GM21367 (cell line): ENCODE measurements around the gene TNRC6B.

Experiments
- ATAC-seq: cut with Tn5 transposase; IDR thresholded peaks from one replicate; pipeline ENCODE4 v1.9.1; 2021; ENCODE audit not compliant: unreplicated experiment

The TNRC6B gene

DNA sequence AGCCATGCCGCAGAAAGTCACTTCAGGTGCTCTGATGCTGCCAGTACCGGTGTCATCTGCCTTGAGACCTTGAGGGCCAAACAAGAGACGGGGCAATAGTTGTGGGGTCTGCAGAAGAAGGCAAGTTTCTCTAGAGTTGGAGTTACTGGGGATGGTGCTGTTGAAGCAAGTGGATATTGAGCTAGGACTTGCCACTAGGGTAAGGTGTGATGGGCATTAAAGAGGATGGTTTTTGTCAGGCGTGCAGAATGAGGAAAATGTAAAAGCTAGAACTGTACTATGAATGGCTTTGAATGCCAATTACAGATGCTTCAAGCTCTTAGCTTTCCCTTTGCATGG lies 61.6 kb downstream of the TNRC6B start:
- no peak for ATAC-seq

DNA sequence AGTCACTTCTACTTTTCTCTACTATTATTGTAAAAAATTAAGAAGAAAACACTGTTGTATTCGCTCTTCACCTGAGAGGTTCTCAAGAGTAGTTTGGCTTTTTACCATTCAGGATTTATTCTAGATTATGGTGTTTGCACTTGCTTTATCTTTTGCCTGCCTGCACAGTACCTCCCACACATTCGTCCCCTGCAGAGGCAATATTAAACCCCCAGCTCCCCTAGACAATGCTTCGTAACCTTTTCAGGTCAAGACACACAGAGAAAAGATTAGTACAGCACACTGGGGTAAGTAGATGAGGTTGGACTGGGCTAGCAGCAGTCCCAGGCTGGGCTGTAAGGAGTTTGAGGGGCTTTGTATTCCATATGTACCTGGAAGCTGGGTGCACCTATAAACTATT lies 62.4 kb downstream of the TNRC6B start:
- no peak for ATAC-seq

DNA sequence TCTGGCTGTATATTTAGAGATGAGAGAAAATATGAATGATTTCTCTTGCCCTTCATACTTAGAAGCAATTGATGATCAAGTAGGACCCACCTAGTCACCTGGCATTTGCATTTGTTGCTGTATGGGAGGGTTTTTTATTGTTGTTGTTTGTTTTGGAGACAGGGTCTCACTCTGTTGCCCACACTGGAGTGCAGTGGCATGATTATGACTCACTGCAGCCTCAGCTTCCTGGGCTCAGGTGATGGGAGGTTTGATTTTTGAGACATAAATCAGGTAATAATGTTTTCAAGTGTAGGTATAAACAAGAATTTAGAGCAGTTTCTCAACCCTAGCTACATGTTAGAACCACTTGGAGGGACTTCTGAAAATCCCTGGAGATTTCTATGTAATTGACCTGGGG lies 63.0 kb downstream of the TNRC6B start:
- no peak for ATAC-seq

DNA sequence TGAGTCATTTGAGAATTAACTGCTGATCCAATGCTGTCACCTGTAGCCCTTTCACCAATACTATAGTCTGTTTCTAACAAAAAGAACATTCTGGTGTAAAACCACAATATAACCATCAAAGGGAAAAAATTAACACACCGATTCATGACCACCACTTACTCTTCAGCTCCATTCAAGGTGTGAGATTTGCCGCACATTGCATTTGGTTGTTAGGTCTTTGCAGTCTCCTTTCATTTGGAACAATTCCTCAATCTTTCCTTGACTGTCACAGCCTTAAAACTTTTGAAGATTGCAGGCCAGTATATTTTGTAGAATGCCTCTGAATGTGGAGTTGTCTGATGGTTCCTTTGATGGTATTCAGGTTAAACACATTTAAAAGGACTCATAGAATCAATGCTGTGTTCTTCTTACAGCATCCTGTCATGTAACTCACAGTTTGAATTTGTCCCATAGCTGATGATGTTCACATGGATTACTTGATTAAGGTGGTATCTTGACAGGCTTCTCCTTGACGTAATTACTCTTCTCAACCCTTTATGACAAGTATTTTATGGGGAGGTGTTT lies 63.6 kb downstream of the TNRC6B start:
- no peak for ATAC-seq

DNA sequence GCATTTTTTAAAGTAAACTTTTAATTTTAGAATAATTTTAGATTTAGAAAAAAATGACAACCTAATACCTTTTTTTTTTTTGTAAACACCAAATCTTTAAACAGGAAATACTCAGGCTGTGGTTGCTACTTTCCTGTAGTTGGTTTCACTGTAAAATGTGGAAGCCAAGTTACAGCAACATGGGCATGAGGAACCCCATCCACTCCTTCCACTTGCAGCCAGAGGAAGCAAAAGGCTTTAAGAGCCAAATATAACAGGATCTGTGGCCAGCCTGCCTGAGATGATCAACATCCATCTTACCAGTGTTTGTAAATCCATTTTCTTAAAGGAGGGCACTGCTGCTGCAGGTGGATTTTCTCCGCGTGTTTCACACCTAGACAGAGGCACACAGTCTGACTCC lies 66.2 kb downstream of the TNRC6B start:
- ATAC-seq: no peak

DNA sequence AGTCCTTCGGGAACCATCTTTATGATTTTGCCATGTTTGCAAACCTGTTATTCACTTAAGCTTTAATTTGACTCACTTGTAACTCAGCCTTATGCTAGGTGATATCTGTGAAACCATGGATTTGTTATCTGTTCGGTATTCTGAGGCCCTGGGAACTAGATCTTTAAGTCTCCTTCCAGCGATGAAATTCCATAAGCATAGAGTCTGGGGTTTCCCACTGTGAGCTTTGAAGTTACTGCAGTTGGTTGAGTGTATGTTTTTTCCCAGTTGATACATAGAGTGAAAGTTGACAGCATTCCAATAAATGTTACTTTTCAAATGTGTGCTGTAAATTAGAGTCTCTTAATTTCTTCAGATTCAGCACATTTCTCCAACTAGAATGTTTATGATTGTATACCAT lies 66.9 kb downstream of the TNRC6B start:
- no peak for ATAC-seq

GRCh38 chr22:40247976-40248375 lies 70.3 kb downstream of the TNRC6B start:
- no peak for ATAC-seq

DNA sequence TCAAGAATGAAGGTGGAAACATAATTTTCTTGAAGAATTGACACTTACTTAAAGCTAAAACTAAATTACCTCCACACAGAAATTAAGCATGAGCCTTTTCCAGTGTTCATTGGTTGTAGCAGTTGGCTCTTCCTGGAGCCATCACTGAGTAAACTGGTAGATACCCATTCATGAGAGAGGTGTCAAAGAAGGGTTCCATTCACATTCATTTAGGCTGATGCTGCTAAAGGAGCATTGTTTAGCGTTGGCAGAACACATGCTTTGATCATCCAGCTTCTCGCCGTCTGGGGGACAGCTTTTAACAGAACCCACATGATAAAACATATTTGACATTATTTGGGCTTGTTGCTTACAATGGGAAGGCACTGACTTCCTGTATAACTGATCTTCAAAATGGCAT lies 71.6 kb downstream of the TNRC6B start:
- ATAC-seq: no peak

DNA sequence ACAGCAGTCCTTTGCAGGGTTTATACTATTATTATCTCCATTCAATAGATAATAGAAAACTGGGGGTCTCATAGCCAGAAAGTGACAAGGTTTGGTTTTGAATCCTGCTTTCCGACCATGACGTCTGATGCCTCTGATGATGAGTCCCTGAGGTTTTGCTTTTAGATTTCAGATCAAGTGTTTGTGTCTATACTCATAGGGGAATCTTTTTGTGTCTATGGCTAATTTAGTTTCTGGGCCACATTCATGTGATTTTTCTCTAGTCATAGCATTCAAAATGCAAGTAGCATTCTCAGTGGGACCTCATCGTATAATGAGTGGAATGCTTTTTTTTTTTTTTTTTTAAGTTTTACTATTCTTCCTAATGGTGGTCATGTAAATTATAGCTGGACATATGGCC lies 72.9 kb downstream of the TNRC6B start:
- no peak for ATAC-seq

GRCh38 chr22:40251106-40251505 lies 73.4 kb downstream of the TNRC6B start:
- no peak for ATAC-seq

GRCh38 chr22:40252146-40252545 lies 74.4 kb downstream of the TNRC6B start:
- no peak for ATAC-seq

- ATAC-seq: no peak
Observed at GRCh38 chr22:40256516-40256915, 78.8 kb downstream of the TNRC6B start.

DNA sequence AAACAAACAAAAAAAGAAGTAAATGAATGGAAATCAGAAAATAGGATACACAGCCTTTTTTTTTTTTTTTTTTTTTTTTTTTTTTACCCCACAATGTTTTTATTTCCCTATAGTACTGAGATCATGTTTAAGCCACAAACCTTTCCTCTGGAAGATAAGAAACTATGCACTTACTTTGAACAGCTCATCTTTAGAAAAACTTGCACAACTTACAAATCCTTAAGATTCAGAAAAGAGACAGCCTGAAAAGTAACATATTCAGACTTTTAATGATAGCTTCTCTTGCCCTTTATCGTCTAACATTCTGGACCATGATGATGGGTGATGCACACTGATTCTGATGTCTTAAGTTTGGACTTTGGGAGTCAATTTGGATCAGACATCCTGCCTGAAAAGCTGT lies 80.3 kb downstream of the TNRC6B start:
- ATAC-seq: no peak

DNA sequence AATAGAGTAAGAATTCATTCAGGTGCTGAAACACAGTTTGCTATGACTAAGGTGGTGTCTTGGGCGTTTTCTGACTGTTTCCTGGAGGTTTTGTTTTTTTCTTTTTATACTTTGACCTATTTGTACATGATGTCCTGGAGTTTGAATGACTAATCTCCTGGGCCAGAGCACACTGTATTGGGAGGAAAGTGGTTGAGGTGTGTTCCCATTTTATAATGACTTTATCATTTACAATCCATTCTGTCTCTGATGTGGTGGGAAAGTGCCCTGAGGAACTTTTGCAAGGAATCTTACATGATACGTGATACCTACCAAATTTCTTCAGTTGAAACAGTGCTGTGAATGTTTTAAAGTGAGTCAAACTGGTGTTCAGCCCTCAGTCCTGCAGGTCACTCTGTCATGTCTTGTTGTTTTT lies 80.8 kb downstream of the TNRC6B start:
- no peak for ATAC-seq

DNA sequence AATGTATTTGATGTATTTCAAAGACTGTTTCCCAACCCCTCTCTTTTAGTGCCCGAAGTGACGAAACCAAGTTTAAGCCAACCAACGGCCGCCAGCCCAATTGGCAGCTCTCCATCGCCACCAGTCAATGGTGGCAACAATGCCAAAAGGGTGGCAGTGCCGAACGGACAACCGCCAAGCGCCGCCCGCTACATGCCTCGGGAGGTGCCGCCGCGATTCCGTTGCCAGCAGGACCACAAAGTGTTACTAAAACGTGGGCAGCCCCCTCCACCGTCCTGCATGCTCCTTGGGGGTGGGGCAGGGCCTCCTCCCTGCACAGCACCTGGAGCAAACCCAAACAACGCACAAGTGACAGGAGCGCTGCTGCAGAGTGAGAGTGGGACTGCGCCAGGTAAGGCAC lies 84.1 kb downstream of the TNRC6B start:
- no peak for ATAC-seq

- no peak for ATAC-seq
Observed at GRCh38 chr22:40263191-40263590, 85.5 kb downstream of the TNRC6B start.

DNA sequence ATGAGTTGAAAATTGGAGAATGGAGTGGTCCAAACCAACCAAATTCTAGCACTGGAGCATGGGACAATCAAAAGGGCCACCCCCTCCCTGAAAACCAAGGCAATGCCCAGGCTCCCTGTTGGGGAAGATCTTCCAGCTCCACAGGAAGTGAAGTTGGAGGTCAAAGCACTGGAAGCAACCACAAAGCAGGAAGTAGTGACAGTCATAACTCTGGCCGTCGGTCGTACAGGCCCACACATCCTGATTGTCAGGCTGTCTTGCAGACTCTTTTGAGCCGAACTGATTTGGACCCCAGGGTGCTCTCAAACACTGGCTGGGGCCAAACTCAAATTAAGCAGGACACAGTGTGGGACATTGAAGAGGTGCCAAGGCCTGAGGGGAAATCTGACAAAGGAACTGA lies 88.1 kb downstream of the TNRC6B start:
- ATAC-seq: no peak

DNA sequence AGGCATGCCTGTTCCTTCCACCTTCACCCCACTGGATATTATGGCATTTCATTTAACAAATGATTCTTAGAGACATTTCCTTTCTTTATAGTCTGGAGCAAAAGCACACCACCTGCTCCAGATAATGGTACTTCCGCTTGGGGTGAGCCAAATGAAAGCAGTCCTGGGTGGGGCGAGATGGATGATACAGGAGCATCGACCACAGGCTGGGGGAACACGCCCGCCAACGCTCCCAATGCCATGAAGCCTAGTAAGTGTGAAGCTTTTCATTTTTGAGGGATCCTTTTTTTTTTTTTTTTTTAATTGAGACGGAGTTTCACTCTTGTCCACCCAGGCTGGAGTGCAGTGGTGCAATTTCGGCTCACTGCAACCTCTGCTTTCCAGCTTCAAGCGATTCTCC lies 92.3 kb downstream of the TNRC6B start:
- no peak for ATAC-seq

DNA sequence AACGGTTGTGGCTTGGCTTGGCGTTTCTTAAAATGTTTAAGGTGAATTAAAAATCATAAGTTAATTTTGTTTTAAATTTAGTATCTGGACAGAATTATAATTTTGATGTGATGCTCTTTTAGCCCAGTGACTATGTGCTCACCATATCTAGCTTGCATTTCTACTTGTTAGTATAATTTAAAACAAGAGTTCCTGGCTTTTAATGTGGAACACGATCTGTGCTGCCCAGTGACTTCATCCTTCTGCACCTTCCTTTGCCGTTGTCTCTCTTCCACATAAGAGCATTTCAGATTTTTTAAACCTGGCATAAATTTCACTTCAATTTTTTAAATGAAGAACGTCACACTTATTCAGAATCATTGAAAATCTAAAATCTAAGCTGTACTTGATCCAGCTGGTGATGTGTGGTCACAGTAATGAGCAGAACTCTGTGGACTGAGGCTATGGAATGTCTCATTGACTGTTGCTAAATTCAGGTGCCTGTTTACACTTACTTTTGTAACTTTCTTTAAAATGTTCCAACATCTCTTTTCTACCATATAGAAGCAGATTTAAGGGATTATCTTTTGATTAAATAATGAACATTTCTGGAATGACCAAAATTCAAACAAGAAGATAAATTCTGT lies 93.1 kb downstream of the TNRC6B start:
- ATAC-seq: no peak

GRCh38 chr22:40271440-40271839 lies 93.7 kb downstream of the TNRC6B start:
- no peak for ATAC-seq

- no peak for ATAC-seq
Observed at GRCh38 chr22:40273319-40273718, 95.6 kb downstream of the TNRC6B start.

GRCh38 chr22:40276996-40277823 lies 99.5 kb downstream of the TNRC6B start:
- no peak for ATAC-seq

DNA sequence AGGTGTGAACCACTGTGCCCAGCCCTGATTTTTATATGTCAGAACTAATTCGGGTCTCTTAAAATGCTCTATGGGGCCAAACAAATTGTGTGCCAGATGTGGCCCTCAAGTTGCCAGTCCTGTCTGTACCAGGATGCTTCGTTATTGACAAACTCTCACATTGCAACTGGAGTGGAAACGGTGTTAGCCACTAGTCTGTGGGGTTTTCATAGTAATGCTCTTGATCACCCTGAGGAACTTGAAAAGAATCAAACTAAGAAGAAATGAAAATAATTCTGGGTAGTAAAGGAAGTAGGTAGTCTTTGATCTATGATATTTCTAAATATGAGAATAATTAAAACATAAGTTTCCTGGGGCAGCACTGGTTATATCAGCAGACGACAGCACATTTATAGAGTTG lies 101.3 kb downstream of the TNRC6B start:
- ATAC-seq: no peak
